ENCODE results near the gene KRTCAP2.

DNA sequence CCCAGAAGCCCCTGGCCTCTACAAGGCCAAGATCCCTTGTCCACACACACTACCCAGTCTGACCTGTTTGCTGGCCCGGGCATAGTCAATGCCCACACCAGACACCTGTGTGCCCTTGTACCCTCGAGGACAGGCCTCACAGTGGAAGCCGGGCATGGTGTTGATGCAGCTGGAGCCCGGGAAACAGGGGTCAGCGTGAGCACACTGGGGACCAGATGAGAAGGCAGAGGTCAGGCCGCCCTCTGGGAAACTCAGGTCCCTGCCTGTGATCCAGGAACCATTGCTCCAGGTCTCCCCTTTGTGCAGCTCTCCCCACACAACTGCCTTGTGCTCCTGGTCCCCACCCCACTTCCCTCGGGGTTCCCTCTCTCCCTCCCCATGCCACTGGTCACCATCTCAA lies 29.1 kb upstream of the KRTCAP2 start:
- TF ChIP-seq, protein P1, sequence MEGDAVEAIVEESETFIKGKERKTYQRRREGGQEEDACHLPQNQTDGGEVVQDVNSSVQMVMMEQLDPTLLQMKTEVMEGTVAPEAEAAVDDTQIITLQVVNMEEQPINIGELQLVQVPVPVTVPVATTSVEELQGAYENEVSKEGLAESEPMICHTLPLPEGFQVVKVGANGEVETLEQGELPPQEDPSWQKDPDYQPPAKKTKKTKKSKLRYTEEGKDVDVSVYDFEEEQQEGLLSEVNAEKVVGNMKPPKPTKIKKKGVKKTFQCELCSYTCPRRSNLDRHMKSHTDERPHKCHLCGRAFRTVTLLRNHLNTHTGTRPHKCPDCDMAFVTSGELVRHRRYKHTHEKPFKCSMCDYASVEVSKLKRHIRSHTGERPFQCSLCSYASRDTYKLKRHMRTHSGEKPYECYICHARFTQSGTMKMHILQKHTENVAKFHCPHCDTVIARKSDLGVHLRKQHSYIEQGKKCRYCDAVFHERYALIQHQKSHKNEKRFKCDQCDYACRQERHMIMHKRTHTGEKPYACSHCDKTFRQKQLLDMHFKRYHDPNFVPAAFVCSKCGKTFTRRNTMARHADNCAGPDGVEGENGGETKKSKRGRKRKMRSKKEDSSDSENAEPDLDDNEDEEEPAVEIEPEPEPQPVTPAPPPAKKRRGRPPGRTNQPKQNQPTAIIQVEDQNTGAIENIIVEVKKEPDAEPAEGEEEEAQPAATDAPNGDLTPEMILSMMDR (IDR thresholded peaks at IDR 0.05): no peak
- TF ChIP-seq POLR2A (IDR thresholded peaks at IDR 0.05) (no peak), POLR2AphosphoS5 (IDR thresholded peaks at IDR 0.05) (no peak)
